ENCODE results near the gene EEF1AKMT2.

- TF ChIP-seq, protein P1, sequence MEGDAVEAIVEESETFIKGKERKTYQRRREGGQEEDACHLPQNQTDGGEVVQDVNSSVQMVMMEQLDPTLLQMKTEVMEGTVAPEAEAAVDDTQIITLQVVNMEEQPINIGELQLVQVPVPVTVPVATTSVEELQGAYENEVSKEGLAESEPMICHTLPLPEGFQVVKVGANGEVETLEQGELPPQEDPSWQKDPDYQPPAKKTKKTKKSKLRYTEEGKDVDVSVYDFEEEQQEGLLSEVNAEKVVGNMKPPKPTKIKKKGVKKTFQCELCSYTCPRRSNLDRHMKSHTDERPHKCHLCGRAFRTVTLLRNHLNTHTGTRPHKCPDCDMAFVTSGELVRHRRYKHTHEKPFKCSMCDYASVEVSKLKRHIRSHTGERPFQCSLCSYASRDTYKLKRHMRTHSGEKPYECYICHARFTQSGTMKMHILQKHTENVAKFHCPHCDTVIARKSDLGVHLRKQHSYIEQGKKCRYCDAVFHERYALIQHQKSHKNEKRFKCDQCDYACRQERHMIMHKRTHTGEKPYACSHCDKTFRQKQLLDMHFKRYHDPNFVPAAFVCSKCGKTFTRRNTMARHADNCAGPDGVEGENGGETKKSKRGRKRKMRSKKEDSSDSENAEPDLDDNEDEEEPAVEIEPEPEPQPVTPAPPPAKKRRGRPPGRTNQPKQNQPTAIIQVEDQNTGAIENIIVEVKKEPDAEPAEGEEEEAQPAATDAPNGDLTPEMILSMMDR (IDR thresholded peaks at IDR 0.05) = no peak
- TF ChIP-seq POLR2A (IDR thresholded peaks at IDR 0.05) (no peak), POLR2AphosphoS5 (IDR thresholded peaks at IDR 0.05) (no peak)
Observed at GRCh38 chr10:124732931-124733570, 58.6 kb downstream of the EEF1AKMT2 start.
